GM10266 (cell line): ENCODE results near the gene DACT2.

Source experiments
- DNase-seq: peaks from one replicate; pipeline ENCODE4 v3.0.0; 2012; ENCODE audit errors: extremely low spot score
- TF ChIP-seq, protein P1 (sequence below): IDR thresholded peaks from 2 replicates; pipeline ENCODE4 v1.5.1; 2012; ENCODE audit warnings: mild to moderate bottlenecking, low read depth; ENCODE audit not compliant: control insufficient read depth, insufficient read depth; ENCODE audit errors: missing control alignments

Gene DACT2

DNA sequence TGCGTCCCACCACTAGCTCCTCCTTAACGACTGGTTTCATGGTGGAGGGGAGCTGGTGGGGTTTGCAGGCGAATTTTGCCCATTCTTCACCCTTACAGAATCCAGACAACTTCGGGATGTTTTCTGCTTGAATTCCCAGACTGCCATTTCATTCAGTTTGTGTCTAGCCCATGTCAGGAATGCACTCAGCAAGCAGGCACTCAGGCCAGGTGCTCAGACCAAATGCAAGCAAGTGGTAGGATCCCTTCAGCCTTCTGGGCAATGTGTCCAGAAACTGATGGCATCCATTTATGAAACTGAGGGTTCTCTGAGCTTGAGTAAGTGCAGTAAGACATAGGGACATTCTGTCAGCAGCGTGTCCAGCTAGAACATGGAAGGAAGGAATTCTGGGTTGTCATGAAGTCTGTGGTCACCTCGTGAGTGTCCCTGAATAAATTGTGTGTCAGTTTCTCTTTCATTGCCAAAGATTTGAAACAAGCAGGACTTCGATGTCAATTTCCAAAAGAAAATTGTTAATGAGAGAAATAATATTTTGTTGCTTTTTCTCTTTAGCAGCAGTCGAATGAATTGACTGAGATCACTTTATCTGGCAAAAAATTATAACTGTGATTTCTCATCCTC lies 21.8 kb upstream of the DACT2 start:
- no peak for DNase-seq
- TF ChIP-seq, protein P1, sequence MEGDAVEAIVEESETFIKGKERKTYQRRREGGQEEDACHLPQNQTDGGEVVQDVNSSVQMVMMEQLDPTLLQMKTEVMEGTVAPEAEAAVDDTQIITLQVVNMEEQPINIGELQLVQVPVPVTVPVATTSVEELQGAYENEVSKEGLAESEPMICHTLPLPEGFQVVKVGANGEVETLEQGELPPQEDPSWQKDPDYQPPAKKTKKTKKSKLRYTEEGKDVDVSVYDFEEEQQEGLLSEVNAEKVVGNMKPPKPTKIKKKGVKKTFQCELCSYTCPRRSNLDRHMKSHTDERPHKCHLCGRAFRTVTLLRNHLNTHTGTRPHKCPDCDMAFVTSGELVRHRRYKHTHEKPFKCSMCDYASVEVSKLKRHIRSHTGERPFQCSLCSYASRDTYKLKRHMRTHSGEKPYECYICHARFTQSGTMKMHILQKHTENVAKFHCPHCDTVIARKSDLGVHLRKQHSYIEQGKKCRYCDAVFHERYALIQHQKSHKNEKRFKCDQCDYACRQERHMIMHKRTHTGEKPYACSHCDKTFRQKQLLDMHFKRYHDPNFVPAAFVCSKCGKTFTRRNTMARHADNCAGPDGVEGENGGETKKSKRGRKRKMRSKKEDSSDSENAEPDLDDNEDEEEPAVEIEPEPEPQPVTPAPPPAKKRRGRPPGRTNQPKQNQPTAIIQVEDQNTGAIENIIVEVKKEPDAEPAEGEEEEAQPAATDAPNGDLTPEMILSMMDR = no peak

DNA sequence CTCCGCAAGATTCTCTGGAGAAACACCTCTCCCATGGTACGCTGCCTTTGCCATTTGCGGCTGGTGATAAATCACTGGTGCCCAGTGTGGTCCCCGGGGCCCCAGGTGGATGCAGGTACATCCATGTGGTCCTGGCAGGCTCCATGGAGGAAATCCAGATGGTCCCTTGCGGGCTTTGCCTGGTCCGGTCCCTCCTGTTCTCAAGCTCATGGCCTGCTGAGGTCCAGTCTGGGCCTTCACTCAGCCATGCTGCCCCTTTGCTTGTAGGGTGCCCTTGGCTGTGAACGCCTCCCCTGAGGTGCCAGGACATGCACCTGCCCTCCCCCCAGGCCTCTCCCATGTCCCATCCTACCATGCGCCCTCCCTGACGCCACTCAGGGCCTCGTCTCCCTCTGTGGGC lies 21.2 kb upstream of the DACT2 start:
- TF ChIP-seq, protein P1 = no peak
- DNase-seq = no peak

DNA sequence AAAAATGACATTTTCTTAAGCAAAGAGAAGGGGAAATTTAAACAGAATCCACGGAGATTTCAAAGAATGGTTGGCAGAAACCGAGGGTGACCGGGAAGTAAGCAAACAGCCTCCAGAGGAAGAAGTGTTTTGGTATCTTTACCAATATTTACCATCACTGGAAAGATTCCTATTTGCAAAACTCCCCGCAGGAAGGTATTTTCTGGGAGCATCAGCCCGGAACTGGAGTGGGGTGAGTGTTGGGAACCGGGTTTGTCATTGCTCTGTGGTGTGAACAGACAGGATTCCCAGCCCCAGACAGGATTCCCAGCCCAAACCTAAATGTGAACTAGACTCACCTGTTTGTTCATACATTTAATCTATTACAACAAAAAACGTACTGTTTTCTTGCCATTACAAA lies 19.2 kb upstream of the DACT2 start:
- TF ChIP-seq, protein P1 = no peak
- DNase-seq = no peak

DNA sequence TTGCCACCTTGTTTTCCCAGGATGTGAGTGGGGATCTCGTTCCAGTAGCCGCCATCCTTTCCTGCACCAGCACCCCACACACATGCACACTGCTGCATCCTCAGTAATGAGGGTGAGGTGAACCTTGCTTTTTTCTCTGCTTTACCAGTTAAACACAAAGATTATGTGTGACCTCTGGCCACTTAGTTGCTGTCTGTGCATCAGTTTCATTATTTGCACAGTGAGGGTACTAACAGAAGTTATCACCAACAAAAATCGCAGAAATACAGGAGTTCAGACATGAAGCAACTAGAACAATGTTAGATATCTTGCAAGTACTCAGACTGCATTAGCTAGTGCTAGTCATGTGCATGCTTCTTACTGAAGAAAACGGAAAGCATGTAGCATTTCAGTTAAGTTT lies 17.4 kb upstream of the DACT2 start:
- DNase-seq = no peak
- TF ChIP-seq, protein P1 = no peak

DNA sequence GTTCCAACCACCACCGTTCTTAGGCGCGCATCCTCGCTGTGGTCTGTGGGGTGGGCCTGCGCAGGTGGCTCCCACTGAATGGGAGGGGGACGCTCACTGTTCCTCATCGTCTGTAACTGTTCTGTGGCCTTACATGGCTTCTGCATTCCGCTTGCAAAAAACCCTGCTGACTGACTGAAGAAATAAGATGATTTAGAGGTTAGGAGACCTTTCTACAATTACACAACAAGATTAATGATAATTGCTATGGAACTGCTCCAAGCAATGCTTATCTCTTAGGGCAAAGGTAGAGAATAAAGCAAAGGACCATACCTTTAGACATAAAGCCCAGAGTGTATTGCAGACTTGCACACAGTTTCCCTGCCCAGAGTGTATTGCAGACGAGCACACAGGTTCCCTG lies 14.4 kb upstream of the DACT2 start:
- TF ChIP-seq, protein P1 = no peak
- no peak for DNase-seq

DNA sequence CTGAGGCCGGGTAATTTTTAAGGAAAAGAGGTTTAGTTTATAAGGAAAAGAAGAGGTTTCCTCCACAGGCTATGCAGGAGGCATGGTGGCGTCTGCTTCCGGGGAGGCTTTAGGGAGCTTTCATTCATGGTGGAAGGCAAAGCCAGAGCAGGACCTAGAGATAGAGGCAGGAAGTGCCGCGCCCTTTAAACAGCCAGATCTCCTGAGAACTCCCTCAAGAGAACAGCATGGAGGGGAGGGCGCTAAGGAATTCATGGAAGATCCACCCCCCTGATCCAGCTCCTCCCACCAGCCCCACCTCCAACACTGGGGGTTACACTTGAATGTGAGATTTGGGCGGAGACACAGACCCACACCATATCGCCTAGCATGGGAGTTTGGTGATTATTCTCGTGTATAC lies 13.9 kb upstream of the DACT2 start:
- TF ChIP-seq, protein P1 = no peak
- no peak for DNase-seq

DNA sequence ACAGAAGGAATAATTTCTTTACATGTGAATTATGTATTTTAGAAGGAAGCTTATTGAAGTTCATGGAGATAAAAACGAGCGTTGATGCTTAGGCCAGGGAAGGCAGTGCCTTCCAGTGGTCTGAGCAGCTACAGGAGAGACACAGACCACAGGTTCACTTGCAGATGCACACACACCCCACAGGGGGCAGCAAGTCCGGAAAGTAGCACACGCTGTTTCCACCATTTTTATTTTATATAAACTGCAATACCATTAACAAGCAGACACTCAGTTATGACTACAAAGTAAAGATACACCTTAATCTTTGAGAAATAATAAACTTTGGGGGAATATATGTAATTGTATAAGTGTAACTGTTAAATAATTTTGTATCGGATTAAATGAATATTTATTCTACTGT lies 13.5 kb upstream of the DACT2 start:
- no peak for DNase-seq
- TF ChIP-seq, protein P1 = no peak
